Mesothelial cell of epicardium (in vitro differentiated cells): Measurements from ENCODE around the gene CLDN4. TPM values are rescaled to one million over a fixed set of nuclear protein-coding genes. Genes with fewer than 3 reads are reported as not detected.

Experiments
- DNase-seq, 2 experiments: peaks; one replicate each; pipeline ENCODE4 v3.0.0; 2021; ENCODE audit warnings: low spot score in 2 of 2; ENCODE audit not compliant: unreplicated experiment in 2 of 2
- H3K27ac Mint-ChIP-seq: 2 replicates; pipeline ENCODE4 v1.8.0; 2021; ENCODE audit warnings: mixed read lengths
- H3K27me3 Mint-ChIP-seq: 2 replicates; pipeline ENCODE4 v1.8.0; 2021; ENCODE audit warnings: low read depth, mixed read lengths
- H3K36me3 Mint-ChIP-seq: 2 replicates; pipeline ENCODE4 v1.8.0; 2021; ENCODE audit warnings: mixed read lengths
- H3K4me1 Mint-ChIP-seq: 2 replicates; pipeline ENCODE4 v1.8.0; 2021; ENCODE audit warnings: mixed read lengths
- H3K4me3 Mint-ChIP-seq: 2 replicates; pipeline ENCODE4 v1.8.0; 2021; ENCODE audit warnings: mild to moderate bottlenecking, moderate library complexity, mixed read lengths
- H3K9me3 Mint-ChIP-seq: 2 replicates; pipeline ENCODE4 v1.8.0; 2021; ENCODE audit warnings: mixed read lengths
- CTCF ChIP-seq: fragments of 200-600 bp; sonication (generic); IDR thresholded peaks from one replicate; pipeline ENCODE4 v1.5.0; 2021; ENCODE audit warnings: antibody characterized with exemption; ENCODE audit not compliant: unreplicated experiment
- total RNA-seq: library from RNA; stranded (reverse); gene quantifications from 3 replicates; pipeline ENCODE4 v1.2.1, GENCODE V29; 2021

Gene CLDN4
- total RNA-seq, 1 donor from 2014 or later: 165 TPM

- H3K4me3 Mint-ChIP-seq: no peak overlapping the region
- no peak overlapping the region for H3K27ac Mint-ChIP-seq
- no peak for TF ChIP-seq CTCF
Observed at GRCh38 chr7:73799282-73800141, 31.3 kb upstream of the CLDN4 start.

GRCh38 chr7:73801577-73801976 lies 29.2 kb upstream of the CLDN4 start:
- Mint-ChIP-seq H3K36me3 (no peaks in the 10 kb centered on the region), H3K4me1 (peaks cover 12% of the 10 kb centered on the region), H3K9me3 (no peaks in the 10 kb centered on the region), H3K4me3 (no peak overlapping the region), H3K27ac (no peak overlapping the region), H3K27me3 (no peaks in the 10 kb centered on the region)
- TF ChIP-seq CTCF: no peak
- DNase-seq: no peak

More at GRCh38 chr7:73799282-73800141, 31.3 kb upstream of the CLDN4 start:
- DNase-seq: no peak
- Mint-ChIP-seq H3K9me3 (peaks cover 2% of the 10 kb centered on the region), H3K27me3 (no peaks in the 10 kb centered on the region), H3K4me1 (peaks cover 9% of the 10 kb centered on the region), H3K36me3 (peaks cover 2% of the 10 kb centered on the region)

GRCh38 chr7:73802459-73802858 lies 28.3 kb upstream of the CLDN4 start:
- H3K27ac Mint-ChIP-seq: no peak overlapping the region
- TF ChIP-seq CTCF: no peak
- H3K9me3 Mint-ChIP-seq: no peaks in the 10 kb centered on the region
- H3K4me3 Mint-ChIP-seq: no peak overlapping the region
- peaks cover 12% of the 10 kb centered on the region for H3K4me1 Mint-ChIP-seq
- H3K27me3 Mint-ChIP-seq: no peaks in the 10 kb centered on the region
- H3K36me3 Mint-ChIP-seq: no peaks in the 10 kb centered on the region
- no peak for DNase-seq

- peaks cover 8% of the 10 kb centered on the region for H3K9me3 Mint-ChIP-seq
- no peak overlapping the region for H3K4me3 Mint-ChIP-seq
- peaks cover 5% of the 10 kb centered on the region for H3K4me1 Mint-ChIP-seq
- H3K27ac Mint-ChIP-seq: peak overlapping the region; percentile 76
- no peak for DNase-seq
- peaks cover 2% of the 10 kb centered on the region for H3K36me3 Mint-ChIP-seq
- H3K27me3 Mint-ChIP-seq: no peaks in the 10 kb centered on the region
- TF ChIP-seq CTCF: no peak
Observed at GRCh38 chr7:73809467-73809951, 21.3 kb upstream of the CLDN4 start.

- H3K27ac Mint-ChIP-seq: no peak overlapping the region
- peaks cover 2% of the 10 kb centered on the region for H3K36me3 Mint-ChIP-seq
- peaks cover 8% of the 10 kb centered on the region for H3K9me3 Mint-ChIP-seq
- no peak for DNase-seq
- no peak overlapping the region for H3K4me3 Mint-ChIP-seq
- H3K27me3 Mint-ChIP-seq: no peaks in the 10 kb centered on the region
- H3K4me1 Mint-ChIP-seq: peaks cover 3% of the 10 kb centered on the region
- TF ChIP-seq CTCF: no peak
Observed at GRCh38 chr7:73810998-73811360, 19.8 kb upstream of the CLDN4 start.
